ES-I3 (cell line): ENCODE measurements around the gene MAP1LC3B.

ENCODE experiments used
- H3K36me3 ChIP-seq: 2 replicates; pipeline ENCODE4 v1.6.1; 2013; ENCODE audit warnings: mild to moderate bottlenecking, low read length, control low read depth, moderate library complexity; ENCODE audit not compliant: insufficient read depth
- H3K4me1 ChIP-seq: 2 replicates; pipeline ENCODE4 v1.6.1; 2013; ENCODE audit warnings: mild to moderate bottlenecking, control low read depth, low read length; ENCODE audit not compliant: insufficient read depth
- H3K9ac ChIP-seq: 2 replicates; pipeline ENCODE4 v1.6.1; 2013; ENCODE audit warnings: low read depth, mild to moderate bottlenecking, low read length, moderate library complexity
- H3K9me3 ChIP-seq: 2 replicates; pipeline ENCODE4 v1.6.1; 2013; ENCODE audit warnings: mild to moderate bottlenecking, low read length, moderate library complexity; ENCODE audit not compliant: control insufficient read depth, insufficient read depth

MAP1LC3B gene

DNA sequence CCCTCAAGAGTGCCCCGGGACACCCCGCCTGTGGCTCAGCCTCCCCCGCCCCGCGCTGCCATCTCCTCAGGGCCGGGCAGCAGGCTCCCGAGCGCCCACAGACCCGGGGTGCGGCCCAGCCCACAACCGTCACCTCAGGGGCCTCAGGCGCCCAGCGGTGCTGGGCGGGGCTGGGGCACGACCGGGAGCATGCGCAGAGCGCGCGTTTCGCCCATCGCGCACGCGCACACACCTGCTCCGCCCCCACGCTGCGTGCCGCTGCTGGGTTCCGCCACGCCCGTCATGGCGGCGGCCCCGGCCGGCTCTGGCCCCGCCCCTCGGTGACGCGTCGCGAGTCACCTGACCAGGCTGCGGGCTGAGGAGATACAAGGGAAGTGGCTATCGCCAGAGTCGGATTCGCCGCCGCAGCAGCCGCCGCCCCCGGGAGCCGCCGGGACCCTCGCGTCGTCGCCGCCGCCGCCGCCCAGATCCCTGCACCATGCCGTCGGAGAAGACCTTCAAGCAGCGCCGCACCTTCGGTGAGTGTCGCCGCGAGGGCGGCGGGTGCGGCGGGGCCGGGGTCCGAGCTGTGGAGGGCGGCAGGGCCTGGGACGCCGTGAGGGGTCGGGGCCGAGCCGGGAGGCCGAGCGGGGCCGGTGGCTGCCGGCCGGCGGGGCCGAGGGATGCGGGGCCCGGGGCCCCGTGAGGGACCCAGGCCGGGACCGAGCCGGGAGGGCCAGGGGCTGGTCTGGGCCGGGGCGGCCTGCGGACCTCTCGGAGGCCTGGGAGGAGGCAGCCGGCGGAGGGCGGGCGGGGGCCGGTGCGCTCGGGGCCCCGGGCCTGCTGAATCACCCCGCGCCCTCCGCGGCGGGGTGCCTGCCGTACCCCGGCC lies at the start of gene MAP1LC3B:
Gene MAP1LC3B (plus strand): TSS at position 387 of the 871 bp plus-strand sequence. CDS start 92 bp downstream, at position 479.
- Histone ChIP-seq H3K4me1 (0 out of 2 replicates have a peak, but pooled peaks cover 10% of the 10 kb centered on the region), H3K9me3 (no peaks in the 10 kb centered on the region), H3K36me3 (no peaks in the 10 kb centered on the region; the same call in 1 of the 2 replicates)

DNA sequence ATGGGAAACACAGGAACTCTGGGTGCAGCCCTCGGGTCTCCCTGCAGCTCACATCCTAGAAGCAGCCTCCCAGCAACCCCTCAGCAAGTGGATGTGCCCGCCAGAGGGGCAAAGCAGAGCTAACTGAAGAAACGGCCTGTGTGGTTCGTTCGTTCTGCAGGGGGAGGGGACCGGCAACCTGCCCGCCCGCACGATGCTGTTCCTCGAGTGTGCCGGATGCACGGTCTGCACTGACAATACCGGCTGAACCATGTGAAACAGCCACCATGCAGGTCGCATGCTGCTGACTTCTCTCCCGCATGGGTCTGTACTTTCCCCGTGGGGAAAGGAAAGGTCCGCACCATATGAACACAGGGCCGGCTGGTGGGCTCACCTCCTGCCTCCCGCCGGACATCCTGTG lies 49.6 kb upstream of the MAP1LC3B start:
- Histone ChIP-seq H3K36me3 (peaks cover 6% of the 10 kb centered on the region; the same call in 1 of the 2 replicates), H3K4me1 (peaks cover 7% of the 10 kb centered on the region; the same call in 1 of the 2 replicates), H3K9me3 (no peaks in the 10 kb centered on the region), H3K9ac (no peak overlapping the region)

More for the DNA sequence above, at the start of gene MAP1LC3B:
- H3K9ac ChIP-seq, result peak within 1 kb of the TSS; percentile 77

- Histone ChIP-seq H3K36me3 (peaks cover 6% of the 10 kb centered on the region; the same call in 1 of the 2 replicates), H3K9ac (no peak overlapping the region), H3K4me1 (peaks cover 7% of the 10 kb centered on the region; the same call in 1 of the 2 replicates), H3K9me3 (no peaks in the 10 kb centered on the region)
Observed at GRCh38 chr16:87342978-87343752, 49.0 kb upstream of the MAP1LC3B start.

DNA sequence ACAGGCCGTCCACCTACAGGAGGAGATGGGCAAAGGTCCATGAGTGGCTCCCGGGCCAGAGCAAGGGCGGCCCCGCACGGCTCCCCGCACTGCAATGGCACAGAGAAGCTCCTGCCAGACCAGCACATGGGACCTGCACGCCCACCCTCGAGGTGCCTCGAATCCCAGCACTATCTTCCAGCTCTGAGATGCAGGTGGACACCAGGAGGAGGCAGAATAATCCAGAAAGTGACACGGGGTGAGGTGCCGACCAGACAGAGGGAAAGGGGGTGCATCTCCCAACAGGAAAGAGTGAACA lies 48.4 kb upstream of the MAP1LC3B start:
- H3K9ac ChIP-seq, result no peak overlapping the region
- H3K4me1 ChIP-seq, result peaks cover 7% of the 10 kb centered on the region; the same call in 1 of the 2 replicates
- H3K9me3 ChIP-seq, result no peaks in the 10 kb centered on the region
- H3K36me3 ChIP-seq, result peaks cover 6% of the 10 kb centered on the region

DNA sequence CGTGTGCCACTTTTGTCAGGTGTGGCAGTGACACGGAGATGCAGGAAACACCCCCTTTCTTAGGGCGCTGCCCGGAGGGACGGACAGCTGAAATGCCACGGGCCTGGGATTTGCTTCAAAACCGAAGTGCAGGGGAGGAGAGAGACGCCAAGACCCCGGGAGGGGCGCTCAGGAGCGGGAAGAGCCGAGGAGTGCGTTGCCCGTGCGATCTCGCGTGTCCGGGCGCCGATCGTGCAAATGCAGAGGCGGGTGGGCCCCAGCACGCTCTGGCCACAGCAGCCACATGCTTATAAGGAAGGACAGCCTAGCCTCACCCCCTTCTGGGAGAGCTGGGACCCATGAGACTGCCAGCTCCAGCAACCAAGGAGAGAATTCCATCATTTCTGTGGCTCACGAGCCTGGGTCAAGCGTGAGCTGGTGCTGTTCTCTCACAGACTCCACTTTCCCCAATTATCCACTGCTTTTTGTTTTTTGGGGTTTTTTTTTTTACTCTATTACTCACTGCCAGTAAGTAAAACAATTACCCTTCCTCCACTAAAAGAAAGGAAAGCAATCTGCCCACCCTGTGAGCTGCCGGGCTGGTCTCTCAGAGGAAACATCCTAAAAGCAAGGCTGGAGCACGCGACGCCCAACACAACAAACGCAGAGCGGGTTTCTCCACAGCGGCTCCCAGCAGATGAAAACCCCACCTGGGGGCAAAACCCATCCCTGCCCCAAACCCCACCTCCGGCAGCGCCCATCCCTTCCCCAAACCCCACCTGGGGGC lies 47.8 kb upstream of the MAP1LC3B start:
- H3K9ac ChIP-seq, result no peak overlapping the region
- peaks cover 6% of the 10 kb centered on the region for H3K36me3 ChIP-seq

DNA sequence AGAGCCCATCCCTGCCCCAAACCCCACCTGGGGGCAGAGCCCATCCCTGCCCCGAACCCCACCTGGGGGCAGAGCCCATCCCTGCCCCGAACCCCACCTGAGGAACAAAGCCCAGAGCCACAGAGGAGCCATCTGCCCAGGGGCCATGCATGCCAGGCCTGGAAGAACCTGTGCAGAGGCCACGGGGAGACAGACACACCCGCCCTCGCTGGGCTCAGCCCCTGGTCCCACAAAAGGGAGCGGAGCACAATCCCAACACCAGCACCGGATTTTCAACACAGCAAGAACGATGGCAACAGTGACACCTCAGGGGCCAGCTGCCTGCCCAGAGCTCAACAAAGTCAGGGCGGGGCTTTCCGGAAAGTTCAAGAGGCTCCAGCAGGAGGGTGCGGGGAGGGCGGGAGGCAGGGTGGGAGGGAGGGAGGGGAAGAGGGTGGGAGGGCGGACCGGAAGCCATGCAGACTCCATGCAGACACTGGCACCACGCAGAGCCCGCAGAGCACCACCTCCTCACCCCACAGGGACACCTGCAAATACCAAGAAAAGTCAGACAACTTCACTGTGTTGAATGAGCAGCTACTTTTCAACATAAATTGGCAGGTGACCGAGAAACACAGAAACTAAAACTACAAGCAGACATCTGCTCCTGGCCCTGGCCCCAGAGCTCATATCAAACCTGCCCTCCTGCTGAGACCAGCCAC lies 47.1 kb upstream of the MAP1LC3B start:
- Histone ChIP-seq H3K9ac (no peak overlapping the region), H3K9me3 (no peaks in the 10 kb centered on the region), H3K36me3 (peaks cover 6% of the 10 kb centered on the region), H3K4me1 (peaks cover 7% of the 10 kb centered on the region; the same call in 1 of the 2 replicates)

More for the DNA sequence above, 47.8 kb upstream of the MAP1LC3B start:
- peaks cover 7% of the 10 kb centered on the region; the same call in 1 of the 2 replicates for H3K4me1 ChIP-seq
- no peaks in the 10 kb centered on the region for H3K9me3 ChIP-seq

GRCh38 chr16:87345726-87346424 lies 46.3 kb upstream of the MAP1LC3B start:
- H3K36me3 ChIP-seq, result peaks cover 6% of the 10 kb centered on the region
- no peak overlapping the region for H3K9ac ChIP-seq
- H3K9me3 ChIP-seq, result no peaks in the 10 kb centered on the region
- peaks cover 7% of the 10 kb centered on the region; the same call in 1 of the 2 replicates for H3K4me1 ChIP-seq

DNA sequence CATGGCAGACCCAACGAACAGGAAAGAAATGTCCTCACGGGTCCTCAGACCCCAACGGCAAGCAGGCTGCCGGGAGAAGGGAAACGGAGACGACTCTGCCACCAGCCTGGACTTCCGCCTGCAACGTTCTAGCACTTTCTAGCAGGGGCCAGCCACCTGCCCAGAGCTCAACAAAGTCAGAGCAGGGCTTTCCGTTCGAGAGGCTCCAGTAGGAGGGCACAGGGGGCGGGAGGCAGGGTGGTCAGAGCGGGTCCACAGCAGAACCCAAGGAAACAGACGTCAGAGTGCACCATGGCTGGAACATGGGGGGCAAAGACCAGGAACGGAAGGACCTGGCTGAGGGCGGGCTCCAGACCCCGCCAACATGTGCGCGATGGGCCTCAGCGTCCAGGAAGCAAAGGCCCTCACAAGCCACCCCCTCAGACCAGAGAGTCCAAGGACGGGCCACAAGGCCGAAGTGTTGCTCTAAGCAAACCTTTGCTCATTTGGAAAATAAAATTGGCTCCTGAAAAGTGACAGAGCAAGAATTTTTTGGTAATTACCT lies 45.5 kb upstream of the MAP1LC3B start:
- Histone ChIP-seq H3K9ac (no peak overlapping the region), H3K4me1 (peaks cover 7% of the 10 kb centered on the region; the same call in 1 of the 2 replicates), H3K9me3 (no peaks in the 10 kb centered on the region), H3K36me3 (peaks cover 6% of the 10 kb centered on the region)

- no peak overlapping the region for H3K9ac ChIP-seq
- no peaks in the 10 kb centered on the region for H3K9me3 ChIP-seq
- H3K36me3 ChIP-seq, result no peaks in the 10 kb centered on the region; the same call in 1 of the 2 replicates
- peaks cover 7% of the 10 kb centered on the region; the same call in 1 of the 2 replicates for H3K4me1 ChIP-seq
Observed at GRCh38 chr16:87347932-87348615, 44.1 kb upstream of the MAP1LC3B start.

GRCh38 chr16:87348616-87349157 lies 43.4 kb upstream of the MAP1LC3B start:
- Histone ChIP-seq H3K4me1 (peaks cover 7% of the 10 kb centered on the region; the same call in 1 of the 2 replicates), H3K9ac (no peak overlapping the region), H3K9me3 (no peaks in the 10 kb centered on the region), H3K36me3 (no peaks in the 10 kb centered on the region; the same call in 1 of the 2 replicates)

- Histone ChIP-seq H3K36me3 (no peaks in the 10 kb centered on the region; the same call in 1 of the 2 replicates), H3K4me1 (peaks cover 7% of the 10 kb centered on the region; the same call in 1 of the 2 replicates), H3K9me3 (no peaks in the 10 kb centered on the region), H3K9ac (no peak overlapping the region)
Observed at GRCh38 chr16:87350031-87350430, 42.1 kb upstream of the MAP1LC3B start.

DNA sequence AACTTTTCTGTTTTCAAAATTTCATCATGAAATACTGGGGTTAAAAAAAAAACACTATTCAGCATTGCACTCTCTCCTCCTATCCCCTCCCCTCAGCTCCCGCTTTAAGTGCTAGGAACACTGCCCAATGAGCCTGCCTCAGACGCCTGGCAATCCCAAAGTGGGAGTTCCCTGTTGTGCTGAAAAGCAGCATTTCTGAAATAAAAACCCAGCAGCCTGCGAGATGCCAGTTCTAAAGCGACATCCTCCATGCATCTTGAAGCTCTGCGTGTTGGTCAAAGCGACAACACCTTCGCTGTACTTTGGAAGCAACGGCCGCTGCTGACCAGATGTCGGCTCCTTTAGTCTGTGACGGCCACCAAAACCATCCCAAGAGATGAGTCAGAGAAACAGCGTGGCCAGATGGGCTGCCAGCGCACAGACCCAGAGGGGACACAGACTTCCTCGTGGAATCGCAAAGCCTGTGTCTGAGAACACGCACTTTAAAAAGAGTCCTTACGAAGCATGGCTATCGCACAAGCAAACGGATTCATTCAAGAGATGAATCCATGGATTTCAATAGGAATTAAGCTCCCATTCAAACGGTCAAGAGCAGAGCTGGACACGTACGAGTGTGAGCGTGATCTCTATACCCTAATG lies 41.3 kb upstream of the MAP1LC3B start:
- peaks cover 2% of the 10 kb centered on the region; the same call in 1 of the 2 replicates for H3K4me1 ChIP-seq
- H3K9ac ChIP-seq, result no peak overlapping the region
- H3K9me3 ChIP-seq, result no peaks in the 10 kb centered on the region
- H3K36me3 ChIP-seq, result no peaks in the 10 kb centered on the region; the same call in 1 of the 2 replicates
